Hepatocyte (in vitro differentiated cells): ENCODE measurements around the gene CHMP4B. TPM values are rescaled to one million over a fixed set of nuclear protein-coding genes. Genes with fewer than 3 reads are reported as not detected.
A peak's percentile ranks its signal among the peaks of the same experiment; 100 is the strongest.

Source experiments
- DNase-seq: peaks from one replicate; pipeline ENCODE4 v3.0.0-alpha.2; 2016; ENCODE audit warnings: low spot score
- H2AFZ ChIP-seq: fragments of 200-600 bp; sonication (generic); 2 replicates; pipeline ENCODE4 v1.6.0; 2016; ENCODE audit warnings: antibody characterized with exemption, mild to moderate bottlenecking
- H3K27ac ChIP-seq: fragments of 200-600 bp; sonication (generic); 2 replicates; pipeline ENCODE4 v1.5.1; 2016; ENCODE audit warnings: mild to moderate bottlenecking
- H3K27me3 ChIP-seq: fragments of 200-600 bp; sonication (generic); 2 replicates; pipeline ENCODE4 v1.6.1; 2016
- H3K36me3 ChIP-seq: fragments of 200-600 bp; sonication (generic); replicated peaks from 2 replicates; pipeline ENCODE4 v1.5.1; 2016; ENCODE audit warnings: low read depth; ENCODE audit not compliant: insufficient read depth
- H3K4me1 ChIP-seq: fragments of 200-600 bp; sonication (generic); 2 replicates; pipeline ENCODE4 v1.5.1; 2016; ENCODE audit warnings: mild to moderate bottlenecking, moderate library complexity; ENCODE audit not compliant: insufficient read depth
- H3K4me2 ChIP-seq: fragments of 200-600 bp; sonication (generic); 2 replicates; pipeline ENCODE4 v1.6.0; 2016
- H3K4me3 ChIP-seq: fragments of 200-600 bp; sonication (generic); 2 replicates; pipeline ENCODE4 v1.5.1; 2016; ENCODE audit warnings: mild to moderate bottlenecking
- H3K79me2 ChIP-seq: fragments of 200-600 bp; sonication (generic); 2 replicates; pipeline ENCODE4 v1.6.0; 2017; ENCODE audit warnings: mild to moderate bottlenecking
- H3K9me2 ChIP-seq: fragments of 200-600 bp; sonication (generic); replicated peaks from 2 replicates; pipeline ENCODE4 v1.6.0; 2017; ENCODE audit warnings: mild to moderate bottlenecking; ENCODE audit not compliant: insufficient read depth
- H3K9me3 ChIP-seq: fragments of 200-600 bp; sonication (generic); 2 replicates; pipeline ENCODE4 v1.5.1; 2016; ENCODE audit warnings: low read depth, mild to moderate bottlenecking
- H4K20me1 ChIP-seq: fragments of 200-600 bp; sonication (generic); 2 replicates; pipeline ENCODE4 v1.6.0; 2016; ENCODE audit warnings: mild to moderate bottlenecking; ENCODE audit not compliant: insufficient read depth, poor library complexity, severe bottlenecking
- CTCF ChIP-seq: fragments of 200-600 bp; sonication (generic); IDR thresholded peaks from 2 replicates; pipeline ENCODE4 v1.5.1; 2016; ENCODE audit warnings: antibody characterized with exemption, mild to moderate bottlenecking; ENCODE audit not compliant: poor library complexity
- EZH2 ChIP-seq: fragments of 200-600 bp; sonication (generic); IDR thresholded peaks from 2 replicates; pipeline ENCODE4 v1.6.1; 2016; ENCODE audit warnings: antibody characterized with exemption, mild to moderate bottlenecking, borderline replicate concordance
- EZH2phosphoT487 ChIP-seq: fragments of 200-600 bp; sonication (generic); IDR thresholded peaks from one replicate; pipeline ENCODE4 v1.6.1; 2018; ENCODE audit warnings: antibody characterized with exemption, mild to moderate bottlenecking, low read depth, moderate library complexity; ENCODE audit not compliant: unreplicated experiment, severe bottlenecking
- WGBS: methylation state at CpG from one replicate; pipeline ENCODE4 v1.1.6; 2016; ENCODE audit warnings: low lambda C conversion rate; ENCODE audit errors: missing lambda C conversion rate; 5-methylcytosine and 5-hydroxymethylcytosine counted together
- polyA plus RNA-seq: library from polyadenylated mRNA; unstranded; fragments of >200 nt; fragmentation: Nextera tagmentation; extraction: Ambion mirVana; gene quantifications from 2 replicates; pipeline ENCODE4 v1.2.1, GENCODE V29; 2016
- total RNA-seq: library from RNA; depleted of rRNA; stranded (reverse); fragments of >200 nt; gene quantifications from 2 replicates; pipeline ENCODE4 v1.2.3, GENCODE V29; 2014

The CHMP4B gene
- total and polyA plus RNA-seq, 2 experiments from 2014 or later, result 8.1 to 95.1 TPM

GRCh38 chr20:33803921-33804337 lies 7.2 kb upstream of the CHMP4B start:
- Histone ChIP-seq H3K9me2 (no peaks in the 10 kb centered on the region), H3K4me3 (no peak overlapping the region), H3K9me3 (no peaks in the 10 kb centered on the region), H3K79me2 (no peaks in the 10 kb centered on the region), H3K27ac (peak overlapping the region; percentile 61), H3K4me2 (no peak overlapping the region), H3K27me3 (no peaks in the 10 kb centered on the region), H2AFZ (no peak overlapping the region), H3K4me1 (peaks cover 3% of the 10 kb centered on the region), H4K20me1 (no peaks in the 10 kb centered on the region), H3K36me3 (no peaks in the 10 kb centered on the region)
- no peak for DNase-seq
- TF ChIP-seq CTCF (no peak), EZH2phosphoT487 (no peak), EZH2 (no peak)
- 52% methylated on average over 2 of the region's 2 CpGs for WGBS

GRCh38 chr20:33808388-33808787 lies 2.8 kb upstream of the CHMP4B start:
- H3K79me2 ChIP-seq, result peaks cover 20% of the 10 kb centered on the region
- 89% methylated on average over 3 of the region's 3 CpGs for WGBS

GRCh38 chr20:33810259-33810658 lies 889 bp upstream of the CHMP4B start:
- Histone ChIP-seq H3K27me3 (no peaks in the 10 kb centered on the region), H3K79me2 (peaks cover 39% of the 10 kb centered on the region), H3K9me2 (no peaks in the 10 kb centered on the region), H4K20me1 (peaks cover 28% of the 10 kb centered on the region), H3K36me3 (no peaks in the 10 kb centered on the region), H2AFZ (no peak overlapping the region), H3K27ac (no peak overlapping the region), H3K4me1 (peaks cover 24% of the 10 kb centered on the region), H3K4me2 (no peak overlapping the region), H3K9me3 (no peaks in the 10 kb centered on the region), H3K4me3 (no peak overlapping the region)
- 66% methylated on average over 5 of the region's 5 CpGs for WGBS
- TF ChIP-seq EZH2 (no peak), CTCF (no peak), EZH2phosphoT487 (no peak)
- no peak for DNase-seq

More at GRCh38 chr20:33808388-33808787, 2.8 kb upstream of the CHMP4B start:
- H4K20me1 ChIP-seq, result peaks cover 9% of the 10 kb centered on the region
- TF ChIP-seq CTCF (no peak), EZH2 (no peak), EZH2phosphoT487 (no peak)
- no peak overlapping the region for H3K4me2 ChIP-seq
- H3K27ac ChIP-seq, result no peak overlapping the region
- no peaks in the 10 kb centered on the region for H3K36me3 ChIP-seq
- H3K9me2 ChIP-seq, result no peaks in the 10 kb centered on the region
- DNase-seq, result no peak
- no peaks in the 10 kb centered on the region for H3K27me3 ChIP-seq
- no peak overlapping the region for H3K4me3 ChIP-seq
- no peaks in the 10 kb centered on the region for H3K9me3 ChIP-seq
- peaks cover 10% of the 10 kb centered on the region for H3K4me1 ChIP-seq
- no peak overlapping the region for H2AFZ ChIP-seq

- H3K4me3 ChIP-seq, result peak overlapping the region; percentile 83
- no peaks in the 10 kb centered on the region for H3K9me3 ChIP-seq
- peaks cover 54% of the 10 kb centered on the region for H3K79me2 ChIP-seq
- WGBS, result 0% methylated on average over 11 of the region's 12 CpGs
- H3K36me3 ChIP-seq, result no peaks in the 10 kb centered on the region
- no peak for DNase-seq
- H3K4me1 ChIP-seq, result peaks cover 29% of the 10 kb centered on the region
- H3K27me3 ChIP-seq, result no peaks in the 10 kb centered on the region
- H3K4me2 ChIP-seq, result peak overlapping the region; percentile 91
- peaks cover 43% of the 10 kb centered on the region for H4K20me1 ChIP-seq
- TF ChIP-seq EZH2phosphoT487 (no peak), CTCF (no peak), EZH2 (no peak)
- H3K27ac ChIP-seq, result peak overlapping the region; percentile 99
- H2AFZ ChIP-seq, result peak overlapping the region; percentile 61
- no peaks in the 10 kb centered on the region for H3K9me2 ChIP-seq
These were observed 616 bp downstream of the CHMP4B start for GRCh38 chr20:33811776-33812151.
